Activated naive CD8-positive, alpha-beta T cell treated with anti-CD3 and anti-CD28 coated beads for 36 hours (primary cell): ENCODE results near the gene CDH6. TPM values are rescaled to one million over a fixed set of nuclear protein-coding genes. Genes with fewer than 3 reads are reported as not detected.

Experiments
- DNase-seq: peaks from one replicate; pipeline ENCODE4 v3.0.0; 2021
- H3K27ac Mint-ChIP-seq: one replicate; pipeline ENCODE4 v1.8.0; 2022; ENCODE audit warnings: mild to moderate bottlenecking, moderate library complexity, mixed read lengths
- H3K27me3 Mint-ChIP-seq: one replicate; pipeline ENCODE4 v1.8.0; 2022; ENCODE audit warnings: mild to moderate bottlenecking, mixed read lengths
- H3K36me3 Mint-ChIP-seq: one replicate; pipeline ENCODE4 v1.8.0; 2021; ENCODE audit warnings: mild to moderate bottlenecking, mixed read lengths
- H3K4me1 Mint-ChIP-seq: one replicate; pipeline ENCODE4 v1.8.0; 2021; ENCODE audit warnings: mixed read lengths
- H3K4me3 Mint-ChIP-seq: one replicate; pipeline ENCODE4 v1.8.0; 2022; ENCODE audit warnings: mild to moderate bottlenecking, moderate library complexity, mixed read lengths
- H3K9me3 Mint-ChIP-seq: one replicate; pipeline ENCODE4 v1.8.0; 2022; ENCODE audit warnings: mixed read lengths
- total RNA-seq, 2 experiments: library from RNA; stranded (reverse); gene quantifications; one replicate each; pipeline ENCODE4 v1.2.3, GENCODE V29; 2021

The CDH6 gene
- total RNA-seq, 2 experiments from 2014 or later: not detected

DNA sequence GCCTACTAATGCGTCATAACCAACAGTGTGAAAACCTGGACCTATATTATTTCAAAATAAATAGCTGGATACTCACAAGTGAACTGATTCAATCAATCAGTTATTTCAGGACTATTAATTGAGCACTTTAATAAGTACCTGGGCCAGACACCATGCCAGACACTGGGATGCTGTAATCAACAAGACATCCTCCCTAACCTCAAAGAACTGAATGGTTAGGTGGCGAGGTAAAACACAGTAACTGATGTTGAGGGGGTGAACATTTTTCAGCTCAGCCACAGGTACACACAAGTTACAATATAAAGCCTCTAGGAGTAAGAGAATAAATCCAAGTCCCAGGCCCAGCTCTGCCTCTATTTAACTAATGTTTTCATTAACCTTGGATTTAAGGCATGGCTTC lies 24.0 kb downstream of the CDH6 start:
- no peak overlapping the region for H3K4me3 Mint-ChIP-seq
- H3K27ac Mint-ChIP-seq: no peak overlapping the region
- peaks cover 4% of the 10 kb centered on the region for H3K27me3 Mint-ChIP-seq
- H3K36me3 Mint-ChIP-seq: no peaks in the 10 kb centered on the region
- no peak for DNase-seq
- no peaks in the 10 kb centered on the region for H3K4me1 Mint-ChIP-seq
- peaks cover 1% of the 10 kb centered on the region for H3K9me3 Mint-ChIP-seq

DNA sequence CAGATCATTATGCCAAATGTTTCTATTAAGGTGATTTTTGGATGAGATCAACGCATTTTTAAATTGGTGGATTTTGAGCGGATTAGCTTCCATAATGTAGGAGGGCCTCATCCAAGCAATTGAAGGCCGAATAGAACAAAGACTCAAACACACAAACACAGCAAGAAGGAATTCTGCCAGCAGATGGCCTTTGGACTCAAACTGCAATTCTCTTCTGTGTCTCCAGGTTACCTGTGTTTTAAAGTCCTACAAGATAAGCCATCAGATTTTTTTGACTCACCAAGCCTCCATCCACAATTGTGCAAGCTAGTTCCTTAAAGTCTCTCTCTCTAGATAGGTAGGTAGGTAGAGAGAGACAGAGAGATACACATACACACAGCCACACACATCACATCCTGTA lies 25.5 kb downstream of the CDH6 start:
- peaks cover 4% of the 10 kb centered on the region for H3K27me3 Mint-ChIP-seq
- DNase-seq: no peak
- H3K27ac Mint-ChIP-seq: no peak overlapping the region
- no peak overlapping the region for H3K4me3 Mint-ChIP-seq
- H3K9me3 Mint-ChIP-seq: peaks cover 1% of the 10 kb centered on the region
- no peaks in the 10 kb centered on the region for H3K36me3 Mint-ChIP-seq
- no peaks in the 10 kb centered on the region for H3K4me1 Mint-ChIP-seq

DNA sequence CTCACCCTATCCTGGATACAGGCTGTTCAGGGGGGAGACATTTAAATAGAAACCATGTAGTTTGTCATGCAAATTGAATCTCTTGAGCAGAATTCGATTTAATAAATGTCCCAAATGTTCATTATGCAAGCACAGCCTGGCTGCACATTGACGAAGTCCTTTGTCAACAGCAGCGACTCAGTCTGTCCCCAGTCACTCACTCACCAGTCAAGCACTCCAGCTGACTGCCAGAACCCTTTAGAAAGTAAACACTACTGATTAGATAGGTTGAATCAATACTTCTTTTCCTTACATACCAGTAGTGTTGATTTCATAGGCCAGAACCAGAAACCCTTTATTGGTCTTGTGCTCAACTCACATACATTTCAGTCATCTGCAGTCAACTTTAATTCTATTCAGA lies 27.5 kb downstream of the CDH6 start:
- Mint-ChIP-seq H3K4me3 (no peak overlapping the region), H3K27me3 (peaks cover 4% of the 10 kb centered on the region), H3K4me1 (no peaks in the 10 kb centered on the region), H3K9me3 (peaks cover 1% of the 10 kb centered on the region), H3K36me3 (no peaks in the 10 kb centered on the region), H3K27ac (no peak overlapping the region)
- DNase-seq: no peak

DNA sequence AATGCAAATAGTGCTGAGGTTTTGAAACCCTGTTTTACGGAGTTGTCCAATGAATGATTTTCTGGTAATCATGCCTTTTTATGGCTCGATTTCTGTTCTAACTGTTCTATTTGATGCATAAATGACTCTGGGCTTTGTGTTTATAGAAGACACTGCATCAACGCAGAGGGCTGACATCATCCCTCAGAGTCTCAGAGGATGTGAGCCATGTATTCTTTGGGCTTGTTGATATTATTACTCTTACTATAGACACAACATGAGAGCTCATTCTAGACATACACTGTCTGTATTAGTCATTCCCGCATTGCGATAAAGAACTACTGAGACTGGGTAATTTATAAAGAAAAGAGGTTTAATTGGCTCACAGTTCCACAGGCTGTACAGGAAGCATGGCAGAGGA lies 31.6 kb downstream of the CDH6 start:
- H3K36me3 Mint-ChIP-seq: no peaks in the 10 kb centered on the region

DNA sequence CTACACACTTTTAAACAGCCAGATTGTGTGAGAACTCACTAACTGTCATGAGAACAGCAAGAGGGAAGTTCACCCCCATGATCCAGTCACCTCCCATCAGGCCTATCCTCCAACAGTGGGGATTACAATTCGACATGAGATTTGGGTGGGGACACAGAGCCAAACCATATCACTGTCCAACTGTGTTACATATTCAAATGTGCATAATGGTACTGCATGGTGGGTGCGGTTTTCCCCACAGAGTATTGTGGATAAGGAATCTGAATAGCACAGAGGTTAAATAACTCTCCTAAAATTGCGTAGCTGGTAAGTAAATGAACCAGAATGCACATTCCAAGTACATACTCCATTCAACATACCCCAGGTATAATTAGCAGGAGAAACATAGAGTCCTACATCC lies 32.1 kb downstream of the CDH6 start:
- no peaks in the 10 kb centered on the region for H3K36me3 Mint-ChIP-seq
- H3K27ac Mint-ChIP-seq: no peak overlapping the region
- H3K4me1 Mint-ChIP-seq: no peaks in the 10 kb centered on the region
- H3K4me3 Mint-ChIP-seq: no peak overlapping the region
- peaks cover 1% of the 10 kb centered on the region for H3K27me3 Mint-ChIP-seq
- H3K9me3 Mint-ChIP-seq: no peaks in the 10 kb centered on the region
- no peak for DNase-seq

More for the DNA sequence above, 31.6 kb downstream of the CDH6 start:
- H3K9me3 Mint-ChIP-seq: no peaks in the 10 kb centered on the region
- no peak overlapping the region for H3K4me3 Mint-ChIP-seq
- H3K27me3 Mint-ChIP-seq: peaks cover 4% of the 10 kb centered on the region
- DNase-seq: no peak
- H3K27ac Mint-ChIP-seq: no peak overlapping the region
- H3K4me1 Mint-ChIP-seq: no peaks in the 10 kb centered on the region

DNA sequence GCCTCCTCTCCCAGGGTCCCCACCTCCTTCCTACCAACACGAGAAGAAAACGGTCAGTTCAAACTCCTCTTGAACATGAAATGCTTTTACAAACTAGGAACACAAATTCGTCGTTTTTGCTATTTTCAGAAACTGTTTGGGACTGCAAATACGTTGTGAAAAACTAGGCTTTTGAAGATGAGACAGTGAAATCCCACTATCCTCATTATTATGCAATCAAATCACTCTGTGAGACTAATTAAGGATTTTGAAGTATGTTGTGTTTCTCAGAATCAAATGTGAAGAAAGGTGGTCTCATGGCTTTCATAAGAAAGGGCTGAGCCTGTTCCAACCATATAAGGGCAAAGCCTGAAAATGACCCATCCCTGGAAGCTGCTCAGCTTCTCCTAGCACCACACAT lies 33.2 kb downstream of the CDH6 start:
- no peak for DNase-seq
- no peaks in the 10 kb centered on the region for H3K27me3 Mint-ChIP-seq
- H3K4me1 Mint-ChIP-seq: no peaks in the 10 kb centered on the region
- H3K36me3 Mint-ChIP-seq: no peaks in the 10 kb centered on the region
- H3K27ac Mint-ChIP-seq: no peak overlapping the region
- no peak overlapping the region for H3K4me3 Mint-ChIP-seq
- H3K9me3 Mint-ChIP-seq: no peaks in the 10 kb centered on the region

DNA sequence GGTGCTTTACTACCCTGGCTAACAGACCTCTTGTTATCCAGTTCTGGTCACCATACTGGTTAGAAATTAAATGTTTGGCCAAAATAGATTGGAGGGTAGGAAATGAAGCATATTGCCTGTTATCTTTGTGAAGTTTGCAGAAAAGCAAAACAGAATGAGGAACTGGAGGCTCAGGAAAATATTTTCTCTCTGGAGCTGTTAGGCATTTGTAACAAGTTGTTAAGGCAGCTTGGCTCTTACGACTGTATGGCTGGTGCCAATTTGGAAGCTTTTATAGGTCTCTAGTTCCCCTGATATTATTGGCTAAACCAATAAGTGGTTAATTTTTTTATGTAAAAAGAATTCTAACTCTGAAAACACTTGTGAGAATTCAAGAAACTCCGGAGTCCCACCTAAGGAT lies 35.8 kb downstream of the CDH6 start:
- Mint-ChIP-seq H3K9me3 (no peaks in the 10 kb centered on the region), H3K4me1 (no peaks in the 10 kb centered on the region), H3K27ac (no peak overlapping the region), H3K36me3 (no peaks in the 10 kb centered on the region), H3K27me3 (peaks cover 5% of the 10 kb centered on the region), H3K4me3 (no peak overlapping the region)
- no peak for DNase-seq

DNA sequence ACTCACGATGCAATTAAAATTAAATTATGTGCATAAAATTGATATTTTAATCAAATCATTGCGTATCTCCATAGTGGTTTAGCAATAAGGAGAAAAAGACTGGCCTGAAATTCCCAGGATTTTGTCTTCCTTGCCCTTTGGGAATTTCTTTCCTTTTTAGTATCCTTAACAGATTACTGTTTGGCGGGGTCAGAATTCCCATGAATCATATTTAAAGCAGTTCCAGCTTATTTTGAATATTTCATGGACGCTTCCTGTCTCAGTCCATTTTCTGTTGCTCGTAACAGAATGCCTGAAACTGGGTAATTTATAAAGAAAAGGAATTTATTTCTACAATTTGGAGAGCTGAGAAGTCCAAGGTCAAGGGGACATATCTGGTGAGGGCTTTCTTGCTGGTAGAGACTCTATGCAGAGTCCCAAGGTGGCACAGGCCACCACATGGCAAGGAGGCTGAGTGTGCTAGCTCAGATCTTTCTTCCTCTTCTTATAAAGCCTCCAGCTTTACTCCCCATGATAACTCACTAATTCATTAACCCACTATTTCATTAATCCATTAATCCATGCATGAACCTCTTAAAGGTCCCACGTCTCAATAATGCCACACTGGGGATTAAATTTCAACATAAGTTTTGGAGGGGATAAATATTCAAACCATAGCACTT lies 37.8 kb downstream of the CDH6 start:
- H3K4me3 Mint-ChIP-seq: no peak overlapping the region
- no peaks in the 10 kb centered on the region for H3K36me3 Mint-ChIP-seq
- H3K27me3 Mint-ChIP-seq: peaks cover 5% of the 10 kb centered on the region
- DNase-seq: no peak
- no peaks in the 10 kb centered on the region for H3K9me3 Mint-ChIP-seq
- no peak overlapping the region for H3K27ac Mint-ChIP-seq
- H3K4me1 Mint-ChIP-seq: no peaks in the 10 kb centered on the region

DNA sequence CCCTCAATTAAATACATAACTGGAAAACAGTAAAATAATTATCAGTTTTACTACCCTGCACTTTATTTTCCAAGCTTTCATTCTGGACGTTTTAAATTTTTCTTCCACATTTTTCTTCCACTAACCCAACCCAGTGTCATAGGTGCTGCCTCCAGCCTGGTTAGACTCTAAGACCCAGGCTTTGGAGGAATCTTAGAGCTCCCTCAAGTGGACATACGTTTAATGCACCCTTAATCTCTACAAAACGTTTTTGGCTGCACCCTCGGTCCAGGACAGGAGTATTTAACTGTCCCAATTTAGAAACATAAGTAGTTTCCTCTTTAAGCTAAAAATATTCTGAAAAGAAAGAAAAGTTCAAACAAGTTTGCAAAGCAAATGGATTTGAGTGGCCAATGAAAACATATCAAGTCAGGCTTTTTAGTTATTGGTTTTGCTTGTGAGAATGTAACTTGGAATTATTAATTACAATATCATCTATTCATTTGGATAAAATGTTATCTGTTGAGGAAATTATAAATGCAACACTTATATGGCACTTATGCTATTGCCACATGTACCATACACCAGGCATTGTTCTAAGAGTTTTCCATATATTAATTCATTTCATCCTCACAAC lies 38.9 kb downstream of the CDH6 start:
- Mint-ChIP-seq H3K9me3 (no peaks in the 10 kb centered on the region), H3K4me1 (no peaks in the 10 kb centered on the region), H3K4me3 (no peak overlapping the region), H3K36me3 (no peaks in the 10 kb centered on the region), H3K27me3 (peaks cover 5% of the 10 kb centered on the region), H3K27ac (no peak overlapping the region)
- DNase-seq: no peak

DNA sequence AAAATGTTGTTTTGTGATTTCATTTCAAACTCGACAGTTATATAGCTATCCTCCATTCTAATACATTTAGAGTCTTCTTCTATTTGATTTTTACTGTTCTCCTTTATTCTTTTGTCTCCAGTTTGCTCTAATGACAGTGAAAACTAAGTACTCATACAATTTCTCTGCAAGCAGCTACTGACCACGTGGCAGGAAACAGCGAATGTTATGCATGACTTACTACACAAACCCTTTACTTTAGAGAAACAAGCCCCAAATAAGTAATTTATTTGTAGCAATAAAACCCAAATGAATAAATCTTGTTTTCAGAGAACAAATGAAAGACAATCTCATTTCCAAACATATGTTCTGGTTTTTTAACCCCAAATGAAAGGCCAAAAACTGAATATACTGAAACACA lies 41.9 kb downstream of the CDH6 start:
- no peak overlapping the region for H3K27ac Mint-ChIP-seq
- no peaks in the 10 kb centered on the region for H3K36me3 Mint-ChIP-seq
- H3K9me3 Mint-ChIP-seq: no peaks in the 10 kb centered on the region
- peaks cover 5% of the 10 kb centered on the region for H3K27me3 Mint-ChIP-seq
- no peaks in the 10 kb centered on the region for H3K4me1 Mint-ChIP-seq
- H3K4me3 Mint-ChIP-seq: no peak overlapping the region
- no peak for DNase-seq

DNA sequence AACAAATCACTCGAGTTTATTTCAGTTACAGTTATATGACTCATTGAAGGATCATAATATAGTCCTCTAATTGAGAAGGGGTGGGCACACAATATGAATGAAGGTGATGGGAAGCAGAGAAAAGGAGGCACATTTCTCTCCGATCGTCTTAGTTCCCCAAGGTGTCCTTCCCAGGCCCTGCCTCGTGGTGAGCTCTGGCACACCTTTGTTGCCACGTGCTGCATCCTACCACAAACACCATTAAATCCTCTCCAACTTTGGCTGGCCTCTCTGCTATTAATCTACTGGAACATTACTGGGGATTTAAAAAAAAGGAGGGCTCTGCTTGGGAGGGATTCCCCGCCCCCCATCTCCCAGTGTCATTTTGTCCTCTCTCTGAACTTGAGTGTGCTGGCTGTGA lies 42.9 kb downstream of the CDH6 start:
- Mint-ChIP-seq H3K4me3 (no peak overlapping the region), H3K27ac (no peak overlapping the region), H3K4me1 (no peaks in the 10 kb centered on the region), H3K27me3 (peaks cover 5% of the 10 kb centered on the region), H3K9me3 (no peaks in the 10 kb centered on the region), H3K36me3 (no peaks in the 10 kb centered on the region)
- no peak for DNase-seq

DNA sequence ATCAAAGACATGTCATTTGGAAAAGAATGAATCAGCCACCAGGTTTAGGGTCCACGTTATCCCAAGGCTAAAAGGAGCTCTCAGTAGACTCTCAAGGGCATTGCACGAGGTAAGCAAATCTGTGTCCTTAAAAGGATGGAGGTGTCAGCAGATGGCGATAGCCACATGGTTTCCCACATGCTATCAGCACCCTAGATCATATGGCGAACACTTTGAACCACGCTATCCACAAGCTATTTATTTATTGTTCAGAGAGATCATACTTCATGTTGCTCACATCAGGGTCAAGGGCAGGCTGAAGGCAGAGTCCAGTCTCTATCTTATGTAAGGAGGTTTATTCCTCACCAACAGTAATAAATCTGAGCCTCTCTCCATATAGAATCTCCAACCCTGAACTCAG lies 43.7 kb downstream of the CDH6 start:
- Mint-ChIP-seq H3K4me3 (no peak overlapping the region), H3K36me3 (no peaks in the 10 kb centered on the region), H3K27ac (no peak overlapping the region), H3K27me3 (peaks cover 5% of the 10 kb centered on the region), H3K9me3 (no peaks in the 10 kb centered on the region), H3K4me1 (no peaks in the 10 kb centered on the region)
- DNase-seq: no peak

DNA sequence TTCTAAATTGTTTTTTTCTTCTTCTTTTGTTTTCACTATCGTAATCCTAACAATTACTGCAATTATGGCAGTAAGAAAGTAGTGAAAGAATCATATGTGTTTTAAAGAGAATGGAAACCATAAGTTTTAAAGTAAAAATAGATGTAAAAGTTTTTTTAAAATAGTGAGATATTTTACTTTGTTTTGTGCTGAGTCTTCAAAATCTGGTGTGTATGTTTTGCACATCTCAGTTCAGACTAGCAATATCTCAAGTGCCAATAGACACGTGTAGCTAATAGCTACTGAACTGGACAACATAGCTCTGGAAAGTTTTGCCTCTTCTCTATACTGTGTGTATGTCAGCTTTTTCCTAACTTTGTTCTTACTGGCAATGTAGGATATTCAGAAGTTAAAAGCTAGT lies 45.0 kb downstream of the CDH6 start:
- DNase-seq: no peak
- Mint-ChIP-seq H3K36me3 (no peaks in the 10 kb centered on the region), H3K27ac (no peak overlapping the region), H3K4me3 (no peak overlapping the region), H3K4me1 (no peaks in the 10 kb centered on the region), H3K9me3 (no peaks in the 10 kb centered on the region), H3K27me3 (no peaks in the 10 kb centered on the region)

DNA sequence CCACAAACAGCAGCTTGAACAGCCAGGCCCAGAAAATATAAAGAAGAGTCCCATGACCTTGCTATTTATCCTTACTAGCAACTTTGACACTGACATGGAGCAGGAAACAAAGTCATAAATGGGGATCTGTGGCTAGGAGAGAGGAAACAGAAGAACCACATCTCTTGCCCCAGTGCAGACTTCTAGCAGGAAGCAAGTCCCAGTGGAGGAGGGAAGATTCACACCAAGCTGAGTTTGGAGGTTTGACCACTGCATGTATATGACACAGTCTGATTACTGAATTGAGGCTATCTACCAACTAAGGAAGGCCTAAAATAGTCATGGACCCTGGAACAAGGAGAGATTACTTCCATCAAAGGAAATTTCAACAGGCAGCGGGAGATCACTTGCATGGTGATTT lies 51.4 kb downstream of the CDH6 start:
- Mint-ChIP-seq H3K36me3 (no peaks in the 10 kb centered on the region), H3K27me3 (no peaks in the 10 kb centered on the region), H3K4me3 (no peak overlapping the region), H3K27ac (no peak overlapping the region), H3K9me3 (no peaks in the 10 kb centered on the region), H3K4me1 (no peaks in the 10 kb centered on the region)
- DNase-seq: no peak

DNA sequence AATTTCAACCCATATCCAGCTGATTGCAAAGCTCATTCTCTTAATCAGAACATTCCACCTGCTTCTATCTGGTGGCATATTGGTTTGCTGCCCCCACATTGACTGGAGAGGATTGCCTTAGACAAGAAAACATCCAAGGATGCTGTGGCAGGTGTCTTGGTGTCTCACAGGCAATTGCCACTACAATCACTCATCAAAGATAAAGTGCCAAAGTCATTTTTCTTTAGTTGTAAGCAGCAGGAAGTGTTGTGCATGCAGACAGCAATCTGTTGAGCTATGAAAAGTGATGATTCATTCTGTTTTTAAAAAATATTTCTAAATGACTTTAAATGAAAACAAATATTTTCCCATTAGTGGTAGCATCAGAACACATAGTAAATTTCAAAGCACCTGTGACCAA lies 53.9 kb downstream of the CDH6 start:
- no peak for DNase-seq
- Mint-ChIP-seq H3K36me3 (no peaks in the 10 kb centered on the region), H3K9me3 (no peaks in the 10 kb centered on the region), H3K4me1 (no peaks in the 10 kb centered on the region), H3K4me3 (no peak overlapping the region), H3K27ac (no peak overlapping the region), H3K27me3 (no peaks in the 10 kb centered on the region)

DNA sequence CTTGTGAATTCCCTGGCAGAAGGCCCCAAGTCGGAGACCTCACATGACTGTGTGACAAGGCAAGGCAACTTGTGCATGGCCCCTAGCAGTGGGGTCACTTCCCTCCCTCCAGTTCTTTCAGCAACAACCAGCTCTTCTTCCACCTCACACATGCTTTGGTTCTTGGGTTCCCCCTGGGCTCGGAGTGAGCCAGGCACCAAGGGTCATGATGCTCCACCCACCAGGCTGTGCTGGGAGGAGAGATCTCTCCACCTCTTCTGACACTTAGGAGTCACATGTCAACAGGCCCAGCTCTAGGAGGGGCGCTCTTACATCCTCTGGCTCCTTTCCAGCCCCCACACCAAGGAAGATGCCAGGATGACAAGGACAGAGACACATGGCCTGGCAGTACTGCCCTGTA lies 56.7 kb downstream of the CDH6 start:
- Mint-ChIP-seq H3K27ac (no peak overlapping the region), H3K4me3 (no peak overlapping the region), H3K9me3 (no peaks in the 10 kb centered on the region), H3K27me3 (no peaks in the 10 kb centered on the region), H3K36me3 (no peaks in the 10 kb centered on the region), H3K4me1 (no peaks in the 10 kb centered on the region)
- no peak for DNase-seq
